Activated T-helper 2 cell treated with anti-CD3 and anti-CD28 coated beads, Interferon-gamma antibody, Interleukin-2, Interleukin-4, amounts not matched to agents 10 μg/mL and 5 μg/mL and 100 μg/mL, durations not matched to agents 14 hours and 24 hours and 36 hours (primary cell): ENCODE data around the gene KLLN. TPM values are rescaled to one million over a fixed set of nuclear protein-coding genes. Genes with fewer than 3 reads are reported as not detected.
"Not testable (repeated sequence)": the region's sequence is repeated elsewhere in the genome, so short reads cannot be mapped to it uniquely, and the experiment has no call there.

Experiments
- DNase-seq: peaks from one replicate; pipeline ENCODE4 v3.0.0; 2021; ENCODE audit warnings: low spot score
- H3K27ac Mint-ChIP-seq: one replicate; pipeline ENCODE4 v1.8.0; 2021; ENCODE audit warnings: mixed read lengths
- H3K27me3 Mint-ChIP-seq: one replicate; pipeline ENCODE4 v1.8.0; 2021; ENCODE audit warnings: low read depth, mixed read lengths
- H3K36me3 Mint-ChIP-seq: one replicate; pipeline ENCODE4 v1.8.0; 2021; ENCODE audit warnings: low read depth, mixed read lengths
- H3K4me1 Mint-ChIP-seq: one replicate; pipeline ENCODE4 v1.8.0; 2021; ENCODE audit warnings: low read depth, mixed read lengths
- H3K4me3 Mint-ChIP-seq: one replicate; pipeline ENCODE4 v1.8.0; 2021; ENCODE audit warnings: low read depth, mild to moderate bottlenecking, moderate library complexity, mixed read lengths
- H3K9me3 Mint-ChIP-seq: one replicate; pipeline ENCODE4 v1.8.0; 2021; ENCODE audit warnings: mixed read lengths
- intact Hi-C: fragments of 100-400 bp; cut with micrococcal nuclease; formaldehyde crosslinking; loops from one replicate; pipeline ENCODE4 v1.15.1; 2023
- total RNA-seq: library from RNA; stranded (reverse); gene quantifications from 2 replicates; pipeline ENCODE4 v1.2.3, GENCODE V29; 2022

KLLN gene
- total RNA-seq, 1 donor from 2014 or later, result 0.55 TPM

- Mint-ChIP-seq H3K36me3 (peaks cover 29% of the 10 kb centered on the region), H3K4me3 (peak overlapping the region; percentile 98), H3K27ac (peak overlapping the region; percentile 96), H3K27me3 (no peaks in the 10 kb centered on the region), H3K4me1 (peaks cover 32% of the 10 kb centered on the region), H3K9me3 (no peaks in the 10 kb centered on the region)
- DNase-seq, result no peak
- intact Hi-C loops, result loop anchor here (1.0 to 5.0 kb wide), 11 partner anchors 44 to 1340 kb away; partner anchors contain the start of genes ATAD1, GLUD1, SHLD2 and STAMBPL1
Observed at GRCh38 chr10:87862679-87863052, 667 bp downstream of the KLLN start.

- Mint-ChIP-seq H3K27ac (peak overlapping the region; percentile 96), H3K4me3 (peak overlapping the region; percentile 98), H3K9me3 (no peaks in the 10 kb centered on the region), H3K4me1 (peaks cover 28% of the 10 kb centered on the region), H3K36me3 (peaks cover 25% of the 10 kb centered on the region), H3K27me3 (no peaks in the 10 kb centered on the region)
- peak; percentile 93 for DNase-seq
- intact Hi-C loops, result loop anchor here (1.0 to 5.0 kb wide), 12 partner anchors 44 to 1340 kb away; partner anchors contain the start of genes ATAD1, GLUD1, SHLD2 and STAMBPL1
Observed at GRCh38 chr10:87861953-87862678, 1.2 kb downstream of the KLLN start.

- H3K9me3 Mint-ChIP-seq, result no peaks in the 10 kb centered on the region
- peak overlapping the region; percentile 98 for H3K4me3 Mint-ChIP-seq
- H3K27ac Mint-ChIP-seq, result peak overlapping the region; percentile 96
- no peak for DNase-seq
- H3K36me3 Mint-ChIP-seq, result peaks cover 21% of the 10 kb centered on the region
- H3K27me3 Mint-ChIP-seq, result no peaks in the 10 kb centered on the region
- H3K4me1 Mint-ChIP-seq, result peaks cover 24% of the 10 kb centered on the region
- intact Hi-C loops, result loop anchor here (2.0 to 5.0 kb wide), 6 partner anchors 66 to 1339 kb away; partner anchors contain the start of genes STAMBPL1 and WAPL
Observed at GRCh38 chr10:87861566-87861952, 1.8 kb downstream of the KLLN start.

- no peak overlapping the region for H3K27ac Mint-ChIP-seq
- H3K9me3 Mint-ChIP-seq, result no peaks in the 10 kb centered on the region
- H3K27me3 Mint-ChIP-seq, result no peaks in the 10 kb centered on the region
- no peak for DNase-seq
- H3K36me3 Mint-ChIP-seq, result peaks cover 17% of the 10 kb centered on the region
- peak overlapping the region; percentile 98 for H3K4me3 Mint-ChIP-seq
- intact Hi-C loops, result loop anchor here (2.0 to 5.0 kb wide), 6 partner anchors 66 to 1339 kb away; partner anchors contain the start of genes STAMBPL1 and WAPL
- H3K4me1 Mint-ChIP-seq, result peaks cover 22% of the 10 kb centered on the region
Observed at GRCh38 chr10:87860816-87861403, 2.4 kb downstream of the KLLN start.

GRCh38 chr10:87860156-87860795 is 3.1 kb downstream of the KLLN start:
- Mint-ChIP-seq H3K4me1 (peaks cover 18% of the 10 kb centered on the region), H3K36me3 (peaks cover 10% of the 10 kb centered on the region), H3K27me3 (no peaks in the 10 kb centered on the region), H3K4me3 (peak overlapping the region; percentile 13), H3K27ac (no peak overlapping the region), H3K9me3 (peaks cover 4% of the 10 kb centered on the region)
- no peak for DNase-seq
- intact Hi-C loops, result loop anchor here (2.0 to 5.0 kb wide), 6 partner anchors 67 to 1338 kb away; partner anchors contain the start of genes STAMBPL1 and WAPL

- intact Hi-C loops, H3K9me3 Mint-ChIP-seq, H3K27me3 Mint-ChIP-seq, DNase-seq, H3K4me3 Mint-ChIP-seq, H3K27ac Mint-ChIP-seq, H3K36me3 Mint-ChIP-seq: not testable (repeated sequence)
- H3K4me1 Mint-ChIP-seq, result peaks cover 15% of the 10 kb centered on the region
Observed at GRCh38 chr10:87855665-87856064, 7.7 kb downstream of the KLLN start.

GRCh38 chr10:87855247-87855646 is 8.1 kb downstream of the KLLN start:
- H3K36me3 Mint-ChIP-seq, H3K4me3 Mint-ChIP-seq, H3K27ac Mint-ChIP-seq, H3K9me3 Mint-ChIP-seq, H3K27me3 Mint-ChIP-seq, DNase-seq, intact Hi-C loops: not testable (repeated sequence)
- peaks cover 13% of the 10 kb centered on the region for H3K4me1 Mint-ChIP-seq

GRCh38 chr10:87852089-87852488 is 11.2 kb downstream of the KLLN start:
- no peak overlapping the region for H3K4me3 Mint-ChIP-seq
- intact Hi-C loops, result no loop called here
- H3K27me3 Mint-ChIP-seq, result no peaks in the 10 kb centered on the region
- H3K27ac Mint-ChIP-seq, result no peak overlapping the region
- DNase-seq, result no peak
- peaks cover 9% of the 10 kb centered on the region for H3K4me1 Mint-ChIP-seq
- peaks cover 4% of the 10 kb centered on the region for H3K9me3 Mint-ChIP-seq
- H3K36me3 Mint-ChIP-seq, result no peaks in the 10 kb centered on the region

GRCh38 chr10:87850742-87851205 is 12.6 kb downstream of the KLLN start:
- Mint-ChIP-seq H3K4me3 (no peak overlapping the region), H3K27me3 (no peaks in the 10 kb centered on the region), H3K27ac (no peak overlapping the region), H3K36me3 (no peaks in the 10 kb centered on the region), H3K4me1 (peaks cover 9% of the 10 kb centered on the region), H3K9me3 (peaks cover 3% of the 10 kb centered on the region)
- DNase-seq, result peak; percentile 40
- intact Hi-C loops, result loop anchor here (1.0 kb wide), 1 partner anchor 703 kb away; no protein-coding TSS in a partner anchor

- H3K4me1 Mint-ChIP-seq, result peaks cover 7% of the 10 kb centered on the region
- intact Hi-C loops, result no loop called here
- no peaks in the 10 kb centered on the region for H3K36me3 Mint-ChIP-seq
- no peak overlapping the region for H3K27ac Mint-ChIP-seq
- H3K4me3 Mint-ChIP-seq, result no peak overlapping the region
- no peak for DNase-seq
- H3K9me3 Mint-ChIP-seq, result no peaks in the 10 kb centered on the region
- no peaks in the 10 kb centered on the region for H3K27me3 Mint-ChIP-seq
Observed at GRCh38 chr10:87849001-87849400, 14.3 kb downstream of the KLLN start.

- Mint-ChIP-seq H3K27me3 (no peaks in the 10 kb centered on the region), H3K4me1 (peaks cover 9% of the 10 kb centered on the region), H3K27ac (no peak overlapping the region), H3K9me3 (no peaks in the 10 kb centered on the region), H3K4me3 (no peak overlapping the region), H3K36me3 (no peaks in the 10 kb centered on the region)
- no peak for DNase-seq
- intact Hi-C loops, result no loop called here
Observed at GRCh38 chr10:87847550-87847949, 15.8 kb downstream of the KLLN start.

- DNase-seq, H3K36me3 Mint-ChIP-seq, H3K9me3 Mint-ChIP-seq, H3K27ac Mint-ChIP-seq, H3K4me3 Mint-ChIP-seq, H3K27me3 Mint-ChIP-seq, intact Hi-C loops: not testable (repeated sequence)
- peaks cover 11% of the 10 kb centered on the region for H3K4me1 Mint-ChIP-seq
Observed at GRCh38 chr10:87846711-87847110, 16.6 kb downstream of the KLLN start.
